Stomach (tissue), 19 donors: Measurements from ENCODE around the gene ITIH3. TPM values are rescaled to one million over a fixed set of nuclear protein-coding genes. Genes with fewer than 3 reads are reported as not detected.

Source experiments
- DNase-seq, 2 donors: peaks; one replicate each; pipeline versions ENCODE4 v3.0.0 to v3.0.0-alpha.2; 2013 to 2019
- H3K27ac ChIP-seq, 5 donors: fragments of 200-600 bp in 4 of 5; sonication (generic) in 4 of 5; one replicate each; pipeline ENCODE4 v1.5.1; 2013 to 2019; ENCODE audit warnings: mild to moderate bottlenecking in 1 of 5, moderate library complexity in 1 of 5
- H3K27me3 ChIP-seq, 3 donors: fragments of 200-600 bp; sonication (generic); one replicate each; pipeline ENCODE4 v1.5.1; 2017 to 2019; ENCODE audit warnings: mixed run types in 1 of 3
- H3K36me3 ChIP-seq, 4 donors: fragments of 200-600 bp; sonication (generic); 1 replicate in 3 of 4; 2 replicates in 1 of 4; pipeline ENCODE4 v1.5.1; 2016 to 2019
- H3K4me1 ChIP-seq, 4 donors: fragments of 200-600 bp; sonication (generic); one replicate each; pipeline ENCODE4 v1.5.1; 2016 to 2019
- H3K4me3 ChIP-seq, 4 donors: fragments of 200-600 bp; sonication (generic) in 3 of 4; one replicate each; pipeline ENCODE4 v1.5.1; 2016 to 2019; ENCODE audit warnings: mild to moderate bottlenecking in 1 of 4
- H3K9me3 ChIP-seq, 4 donors: fragments of 200-600 bp; sonication (generic); one replicate each; pipeline ENCODE4 v1.5.1; 2016 to 2019
- EP300 ChIP-seq: sonication (generic); formaldehyde crosslinking; IDR thresholded peaks from one replicate; pipeline ENCODE4 v1.6.1; 2017; ENCODE audit warnings: antibody characterized with exemption
- POLR2A ChIP-seq, 4 donors: fragments of 450-650 bp; IDR thresholded peaks; one replicate each; pipeline ENCODE4 v1.6.1; 2016; ENCODE audit warnings: antibody characterized with exemption in 4 of 4, control low read depth in 2 of 4, mild to moderate bottlenecking in 1 of 4, moderate library complexity in 1 of 4
- POLR2AphosphoS5 ChIP-seq, 3 donors: sonication (generic); formaldehyde crosslinking; IDR thresholded peaks; one replicate each; pipeline ENCODE4 v1.6.1; 2016; ENCODE audit warnings: antibody characterized with exemption in 3 of 3
- WGBS, 5 donors: extraction: QIAGEN DNeasy Blood & Tissue Kit in 3 of 5; methylation state at CpG; one replicate each; pipeline versions ENCODE4 v1.1.5 to v1.1.7; 2013 to 2018; 5-methylcytosine and 5-hydroxymethylcytosine counted together
- intact Hi-C: fragments of 100-400 bp; cut with DNase I; formaldehyde crosslinking; loops from one replicate; pipeline ENCODE4 v1.15.1; 2023; ENCODE audit warnings: low total_unique reads
- long read RNA-seq, 10 donors: transcript quantifications; one replicate each; lab custom pipeline, GENCODE V29; 2026
- polyA plus RNA-seq, 3 donors: library from polyadenylated mRNA; stranded (reverse); fragments of 200-250 nt; gene quantifications; one replicate each; pipeline ENCODE4 v1.2.3, GENCODE V29; 2013
- total RNA-seq, 5 donors: library from RNA; depleted of rRNA; stranded (reverse); fragments of >200 nt; gene quantifications; one replicate each; pipeline versions ENCODE4 v1.1.0 to v1.2.3, GENCODE V29; 2014 to 2016
- TF ChIP-seq, protein P1 (sequence below), 7 experiments: fragments of 450-650 bp in 4 of 7; fragments of 200-600 bp in 3 of 7; sonication (generic) in 3 of 7; IDR thresholded peaks; one replicate each; pipeline ENCODE4 v1.5.1; 2016 to 2019; ENCODE audit warnings: antibody characterized with exemption in 7 of 7, control low read depth in 2 of 7, mild to moderate bottlenecking in 1 of 7
- donor health status: healthy with polysubstance abuse.
- donor health status: Bipolar disorder and iron deficiency.
- donor health status: healthy.

ITIH3 gene, protein sequence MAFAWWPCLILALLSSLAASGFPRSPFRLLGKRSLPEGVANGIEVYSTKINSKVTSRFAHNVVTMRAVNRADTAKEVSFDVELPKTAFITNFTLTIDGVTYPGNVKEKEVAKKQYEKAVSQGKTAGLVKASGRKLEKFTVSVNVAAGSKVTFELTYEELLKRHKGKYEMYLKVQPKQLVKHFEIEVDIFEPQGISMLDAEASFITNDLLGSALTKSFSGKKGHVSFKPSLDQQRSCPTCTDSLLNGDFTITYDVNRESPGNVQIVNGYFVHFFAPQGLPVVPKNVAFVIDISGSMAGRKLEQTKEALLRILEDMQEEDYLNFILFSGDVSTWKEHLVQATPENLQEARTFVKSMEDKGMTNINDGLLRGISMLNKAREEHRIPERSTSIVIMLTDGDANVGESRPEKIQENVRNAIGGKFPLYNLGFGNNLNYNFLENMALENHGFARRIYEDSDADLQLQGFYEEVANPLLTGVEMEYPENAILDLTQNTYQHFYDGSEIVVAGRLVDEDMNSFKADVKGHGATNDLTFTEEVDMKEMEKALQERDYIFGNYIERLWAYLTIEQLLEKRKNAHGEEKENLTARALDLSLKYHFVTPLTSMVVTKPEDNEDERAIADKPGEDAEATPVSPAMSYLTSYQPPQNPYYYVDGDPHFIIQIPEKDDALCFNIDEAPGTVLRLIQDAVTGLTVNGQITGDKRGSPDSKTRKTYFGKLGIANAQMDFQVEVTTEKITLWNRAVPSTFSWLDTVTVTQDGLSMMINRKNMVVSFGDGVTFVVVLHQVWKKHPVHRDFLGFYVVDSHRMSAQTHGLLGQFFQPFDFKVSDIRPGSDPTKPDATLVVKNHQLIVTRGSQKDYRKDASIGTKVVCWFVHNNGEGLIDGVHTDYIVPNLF
- 100 to 1,000 TPM in 1 of 5 donors, 1 to 10 TPM in 3, not detected in 1; 1.1 to 210 (median 6.4) TPM for total RNA-seq
- 10 to 100 TPM in 1 of 3 donors, under 1 TPM in 1, not detected in 1; 0.19 to 14.4 TPM for polyA plus RNA-seq
- long read RNA-seq, donor 1: 0 reads
- long read RNA-seq, donor 2: 0 reads
- long read RNA-seq, donor 3: 0 reads
- long read RNA-seq, donor 4: 0 reads
- long read RNA-seq, donor 5: 0 reads
- long read RNA-seq, donor 6: 0 reads
- long read RNA-seq, donor 7: 0 reads
- long read RNA-seq, donor 8: 0 reads
- long read RNA-seq, donor 9: 0 reads
- long read RNA-seq, donor 10: 0 reads

DNA sequence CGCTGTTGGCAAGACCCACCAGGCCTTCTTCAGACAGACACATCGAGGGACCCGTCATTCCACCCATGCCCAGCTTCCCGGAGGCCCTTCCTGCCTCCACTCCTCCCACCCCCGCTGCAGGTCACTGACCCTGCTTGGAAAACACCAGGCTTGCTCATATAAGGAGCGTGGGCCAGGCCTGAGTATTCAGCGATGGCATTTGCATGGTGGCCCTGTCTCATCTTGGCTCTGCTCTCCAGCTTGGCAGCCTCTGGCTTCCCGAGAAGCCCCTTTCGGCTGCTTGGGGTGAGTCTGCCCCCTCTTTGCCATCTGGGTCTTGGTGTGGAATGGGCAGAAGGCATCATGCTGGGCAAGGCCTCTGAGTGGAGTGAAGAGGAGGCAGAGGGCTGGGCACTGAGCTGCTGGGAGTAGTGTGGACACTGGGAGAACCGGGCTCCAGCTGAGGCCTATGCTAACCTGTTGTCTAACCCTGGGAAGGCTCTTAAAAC is at the start of gene ITIH3:
ITIH3 (plus strand) TSS at position 185 of the 488 bp plus-strand sequence; CDS start at position 193, 8 bp downstream.
- H3K4me3 ChIP-seq: no peak within 1 kb of the TSS
- H3K36me3 ChIP-seq: no peaks in the 10 kb centered on the region
- TF ChIP-seq, protein P1, sequence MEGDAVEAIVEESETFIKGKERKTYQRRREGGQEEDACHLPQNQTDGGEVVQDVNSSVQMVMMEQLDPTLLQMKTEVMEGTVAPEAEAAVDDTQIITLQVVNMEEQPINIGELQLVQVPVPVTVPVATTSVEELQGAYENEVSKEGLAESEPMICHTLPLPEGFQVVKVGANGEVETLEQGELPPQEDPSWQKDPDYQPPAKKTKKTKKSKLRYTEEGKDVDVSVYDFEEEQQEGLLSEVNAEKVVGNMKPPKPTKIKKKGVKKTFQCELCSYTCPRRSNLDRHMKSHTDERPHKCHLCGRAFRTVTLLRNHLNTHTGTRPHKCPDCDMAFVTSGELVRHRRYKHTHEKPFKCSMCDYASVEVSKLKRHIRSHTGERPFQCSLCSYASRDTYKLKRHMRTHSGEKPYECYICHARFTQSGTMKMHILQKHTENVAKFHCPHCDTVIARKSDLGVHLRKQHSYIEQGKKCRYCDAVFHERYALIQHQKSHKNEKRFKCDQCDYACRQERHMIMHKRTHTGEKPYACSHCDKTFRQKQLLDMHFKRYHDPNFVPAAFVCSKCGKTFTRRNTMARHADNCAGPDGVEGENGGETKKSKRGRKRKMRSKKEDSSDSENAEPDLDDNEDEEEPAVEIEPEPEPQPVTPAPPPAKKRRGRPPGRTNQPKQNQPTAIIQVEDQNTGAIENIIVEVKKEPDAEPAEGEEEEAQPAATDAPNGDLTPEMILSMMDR (IDR thresholded peaks at IDR 0.05): no peak
- TF ChIP-seq EP300: no peak
- TF ChIP-seq POLR2AphosphoS5 (IDR thresholded peaks at IDR 0.05): no peak
- TF ChIP-seq POLR2A (IDR thresholded peaks at IDR 0.05): no peak
- 71 to 83% (median 78%) methylated on average over 10 of the region's 10 CpGs for WGBS, 5 donors
- no peaks in the 10 kb centered on the region for H3K27me3 ChIP-seq
- intact Hi-C loops: no loop called here
- peak within 1 kb of the TSS in 1 of 5 donors; percentile 14 for H3K27ac ChIP-seq
- H3K4me1 ChIP-seq: peaks cover 0 to 14% (median 0%) of the 10 kb centered on the region in 4 donors
- no peak for DNase-seq
- H3K9me3 ChIP-seq: no peaks in the 10 kb centered on the region

DNA sequence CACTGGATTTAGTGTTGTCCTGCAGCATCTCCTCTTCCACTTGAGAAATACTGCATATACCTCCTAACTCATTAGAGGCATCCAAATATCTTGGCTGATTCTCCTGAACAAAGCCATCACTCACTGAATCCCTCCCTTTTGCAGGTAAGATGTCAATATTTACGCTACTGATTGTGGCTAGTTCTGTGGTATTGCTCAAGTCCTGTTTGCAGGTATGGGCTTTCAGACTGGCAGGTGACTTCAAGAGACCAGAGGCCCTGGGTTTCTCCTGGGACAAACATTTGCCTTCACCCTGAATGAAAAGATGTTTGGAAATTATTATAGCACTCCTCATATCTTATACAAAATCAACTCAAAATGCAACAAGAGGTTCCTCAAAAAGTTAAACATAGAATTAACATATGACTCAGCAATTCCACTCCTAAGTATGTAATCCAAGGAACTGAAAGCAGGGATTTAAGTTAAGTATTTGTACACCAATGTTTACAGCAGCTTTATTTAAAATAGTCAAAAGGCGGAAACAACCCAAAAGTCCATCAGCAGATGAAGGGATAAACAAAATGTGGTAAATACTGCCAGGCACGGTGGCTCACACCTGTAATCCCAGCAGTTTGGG is 42.4 kb upstream of the ITIH3 start:
- DNase-seq: no peak
- peak in 1 of 3 donors; percentile 42 for TF ChIP-seq POLR2AphosphoS5 (IDR thresholded peaks at IDR 0.05)
- no peak for TF ChIP-seq EP300
- H3K4me1 ChIP-seq: peaks cover 0 to 10% (median 3%) of the 10 kb centered on the region in 4 donors
- peaks cover 38 to 97% (median 94%) of the 10 kb centered on the region in 4 donors for H3K36me3 ChIP-seq
- no peaks in the 10 kb centered on the region for H3K27me3 ChIP-seq
- no peak overlapping the region for H3K4me3 ChIP-seq
- no peaks in the 10 kb centered on the region for H3K9me3 ChIP-seq
- WGBS, 5 donors: 61 to 75% (median 65%) methylated on average over 3 of the region's 3 CpGs
- peak overlapping the region in 2 of 5 donors; percentile 35 to 46 for H3K27ac ChIP-seq
- intact Hi-C loops: no loop called here

DNA sequence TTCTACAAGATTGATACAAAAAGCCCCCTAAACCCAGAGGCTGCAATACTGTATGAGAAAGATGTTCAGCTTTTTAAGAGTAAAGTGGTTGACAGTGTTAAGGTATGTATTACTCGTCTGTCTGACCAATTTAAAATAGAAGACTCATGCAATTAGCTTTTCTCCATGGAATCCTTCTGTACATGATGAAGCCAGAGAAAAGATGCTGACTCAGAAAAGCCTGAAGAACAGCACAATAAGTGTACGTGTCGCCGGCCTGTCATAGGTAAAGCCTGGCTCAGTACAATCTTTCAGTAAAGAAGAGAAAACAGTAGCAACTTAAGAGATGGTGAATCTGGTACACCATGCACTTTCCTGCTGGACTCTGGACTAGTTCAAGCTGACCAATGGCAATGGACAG is 40.2 kb upstream of the ITIH3 start:
- no peak for DNase-seq
- peaks cover 0 to 10% (median 3%) of the 10 kb centered on the region in 4 donors for H3K4me1 ChIP-seq
- TF ChIP-seq, protein P1 (IDR thresholded peaks at IDR 0.05): no peak
- TF ChIP-seq EP300 (no peak), POLR2AphosphoS5 (IDR thresholded peaks at IDR 0.05) (no peak), POLR2A (IDR thresholded peaks at IDR 0.05) (no peak)
- no peak overlapping the region for H3K27ac ChIP-seq
- WGBS, 5 donors: 92 to 97% (median 95%) methylated on average over 4 of the region's 4 CpGs
- H3K36me3 ChIP-seq: peaks cover 36 to 98% (median 94%) of the 10 kb centered on the region in 4 donors
- H3K4me3 ChIP-seq: no peak overlapping the region
- no peaks in the 10 kb centered on the region for H3K27me3 ChIP-seq
- intact Hi-C loops: no loop called here
- no peaks in the 10 kb centered on the region for H3K9me3 ChIP-seq

DNA sequence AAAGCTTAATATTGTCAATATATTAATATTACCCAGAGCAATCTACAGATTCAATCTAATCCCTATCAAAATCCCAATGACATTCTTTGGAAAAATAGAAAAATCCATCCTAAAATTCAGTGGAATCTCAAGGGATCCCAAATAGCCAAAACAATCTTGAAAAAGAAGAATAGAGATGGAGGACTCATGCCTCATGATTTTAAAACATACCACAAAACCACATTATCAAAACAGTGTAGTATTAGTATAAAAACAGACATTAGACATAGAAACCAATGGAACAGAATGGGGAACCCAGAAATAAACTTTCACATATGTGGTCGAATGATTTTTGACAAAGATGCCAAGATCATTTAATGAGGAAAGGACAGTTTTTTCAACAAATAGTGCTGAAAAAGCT is 38.5 kb upstream of the ITIH3 start:
- intact Hi-C loops: no loop called here
- Histone ChIP-seq H3K9me3 (no peaks in the 10 kb centered on the region), H3K4me3 (no peak overlapping the region), H3K36me3 (peaks cover 29 to 98% (median 94%) of the 10 kb centered on the region in 4 donors), H3K4me1 (peaks cover 0 to 10% (median 3%) of the 10 kb centered on the region in 4 donors), H3K27ac (no peak overlapping the region), H3K27me3 (no peaks in the 10 kb centered on the region)
- 93 to 97% (median 95%) methylated on average over 1 of the region's 1 CpG for WGBS, 5 donors
- no peak for DNase-seq
- TF ChIP-seq EP300 (no peak), POLR2A (IDR thresholded peaks at IDR 0.05) (no peak)
